Measurements from ENCODE around the gene CSGALNACT2.

The CSGALNACT2 gene

GRCh38 chr10:43117031-43117776, 21.0 kb upstream of the CSGALNACT2 start:
- no peak overlapping the region for H3K27ac ChIP-seq
- no peaks in the 10 kb centered on the region for H3K9me3 ChIP-seq (ENCODE audit: control insufficient read depth, low read length)
- no peak overlapping the region for H3K4me3 ChIP-seq (ENCODE audit: low read depth, low read length)
- no peaks in the 10 kb centered on the region for H3K27me3 ChIP-seq (ENCODE audit: control insufficient read depth, insufficient read depth, low read length)
- no peaks in the 10 kb centered on the region for H3K4me1 ChIP-seq
- no peaks in the 10 kb centered on the region for H3K36me3 ChIP-seq (ENCODE audit: control insufficient read depth, insufficient read depth, low read length)
- no peak overlapping the region for H3K4me2 ChIP-seq (ENCODE audit: low read length)
- no peak overlapping the region for H3K9ac ChIP-seq
- no peak for TF ChIP-seq CTCF (IDR thresholded peaks at IDR 0.05)
- no peaks in the 10 kb centered on the region for H3K79me2 ChIP-seq
- H2AFZ ChIP-seq: no peak overlapping the region

- Histone ChIP-seq H3K79me2 (no peaks in the 10 kb centered on the region), H3K9ac (no peak overlapping the region), H3K4me3 (ENCODE audit: low read depth, low read length) (no peak overlapping the region), H2AFZ (no peak overlapping the region), H3K9me3 (ENCODE audit: control insufficient read depth, low read length) (no peaks in the 10 kb centered on the region), H3K4me1 (no peaks in the 10 kb centered on the region), H3K4me2 (ENCODE audit: low read length) (no peak overlapping the region), H3K36me3 (ENCODE audit: control insufficient read depth, insufficient read depth, low read length) (no peaks in the 10 kb centered on the region), H3K27ac (no peak overlapping the region), H3K27me3 (ENCODE audit: control insufficient read depth, insufficient read depth, low read length) (no peaks in the 10 kb centered on the region)
- no peak for TF ChIP-seq CTCF (IDR thresholded peaks at IDR 0.05)
Observed at GRCh38 chr10:43117777-43118583, 20.3 kb upstream of the CSGALNACT2 start.

- TF ChIP-seq CTCF (IDR thresholded peaks at IDR 0.05): no peak
- H2AFZ ChIP-seq: no peak overlapping the region
- no peaks in the 10 kb centered on the region for H3K36me3 ChIP-seq (ENCODE audit: control insufficient read depth, insufficient read depth, low read length)
- no peaks in the 10 kb centered on the region for H3K4me1 ChIP-seq
- no peaks in the 10 kb centered on the region for H3K79me2 ChIP-seq
- H3K27me3 ChIP-seq (ENCODE audit: control insufficient read depth, insufficient read depth, low read length): no peaks in the 10 kb centered on the region
- no peak overlapping the region for H3K9ac ChIP-seq
- no peak overlapping the region for H3K4me2 ChIP-seq (ENCODE audit: low read length)
- H3K9me3 ChIP-seq (ENCODE audit: control insufficient read depth, low read length): no peaks in the 10 kb centered on the region
- no peak overlapping the region for H3K27ac ChIP-seq
- no peak overlapping the region for H3K4me3 ChIP-seq (ENCODE audit: low read depth, low read length)
Observed at GRCh38 chr10:43118631-43119415, 19.4 kb upstream of the CSGALNACT2 start.

- H3K27ac ChIP-seq: no peak overlapping the region
- TF ChIP-seq CTCF (IDR thresholded peaks at IDR 0.05): no peak
- no peaks in the 10 kb centered on the region for H3K9me3 ChIP-seq (ENCODE audit: control insufficient read depth, low read length)
- H3K4me1 ChIP-seq: no peaks in the 10 kb centered on the region
- no peaks in the 10 kb centered on the region for H3K79me2 ChIP-seq
- no peak overlapping the region for H2AFZ ChIP-seq
- H3K27me3 ChIP-seq (ENCODE audit: control insufficient read depth, insufficient read depth, low read length): no peaks in the 10 kb centered on the region
- H3K4me3 ChIP-seq (ENCODE audit: low read depth, low read length): no peak overlapping the region
- H3K36me3 ChIP-seq (ENCODE audit: control insufficient read depth, insufficient read depth, low read length): no peaks in the 10 kb centered on the region
- H3K9ac ChIP-seq: no peak overlapping the region
- H3K4me2 ChIP-seq (ENCODE audit: low read length): no peak overlapping the region
Observed at GRCh38 chr10:43119416-43120115, 18.7 kb upstream of the CSGALNACT2 start.
